OCI-LY1 (cell line): ENCODE results near the gene EXPH5.
"Not testable (repeated sequence)": the region's sequence is repeated elsewhere in the genome, so short reads cannot be mapped to it uniquely, and the experiment has no call there.

Experiments used
- H2AFZ ChIP-seq: fragments of 200-600 bp; sonication (generic), shearing (Covaris generic); 2 replicates; pipeline ENCODE4 v1.6.0; 2014; ENCODE audit warnings: antibody characterized with exemption, mild to moderate bottlenecking, low read length
- H3F3A ChIP-seq: fragments of 200-600 bp; sonication (generic), shearing (Covaris generic); 2 replicates; pipeline ENCODE4 v1.6.0; 2014; ENCODE audit warnings: mild to moderate bottlenecking, antibody characterized with exemption, low read length, moderate library complexity; ENCODE audit not compliant: insufficient read depth
- H3K27ac ChIP-seq: fragments of 200-600 bp; sonication (generic); 2 replicates; pipeline ENCODE4 v1.5.1; 2014; ENCODE audit warnings: low read length, mixed run types, mild to moderate bottlenecking, low read depth; ENCODE audit not compliant: poor library complexity, severe bottlenecking
- H3K27me3 ChIP-seq: fragments of 200-600 bp; sonication (generic); 2 replicates; pipeline ENCODE4 v1.6.0; 2014; ENCODE audit warnings: antibody characterized with exemption, mild to moderate bottlenecking, low read length, moderate library complexity; ENCODE audit not compliant: insufficient read depth
- H3K36me3 ChIP-seq: fragments of 200-600 bp; sonication (generic); 2 replicates; pipeline ENCODE4 v1.6.1; 2014; ENCODE audit warnings: mild to moderate bottlenecking, antibody characterized with exemption, low read length, moderate library complexity, mixed read lengths; ENCODE audit not compliant: insufficient read depth
- H3K4me1 ChIP-seq: fragments of 200-600 bp; sonication (generic); 2 replicates; pipeline ENCODE4 v1.5.1; 2014; ENCODE audit warnings: mild to moderate bottlenecking, low read length, moderate library complexity; ENCODE audit not compliant: insufficient read depth, severe bottlenecking
- H3K4me2 ChIP-seq: fragments of 200-600 bp; sonication (generic), shearing (Covaris generic); 2 replicates; pipeline ENCODE4 v1.6.1; 2014; ENCODE audit warnings: low read length
- H3K4me3 ChIP-seq: fragments of 200-600 bp; sonication (generic); 2 replicates; pipeline ENCODE4 v1.5.1; 2014; ENCODE audit warnings: low read length, low read depth, mild to moderate bottlenecking, mixed read lengths; ENCODE audit not compliant: poor library complexity, severe bottlenecking
- H3K79me2 ChIP-seq: fragments of 200-600 bp; shearing (Covaris generic); 2 replicates; pipeline ENCODE4 v1.6.1; 2016; ENCODE audit warnings: mixed run types, low read length, mixed read lengths; ENCODE audit not compliant: insufficient read depth
- H3K9ac ChIP-seq: fragments of 200-600 bp; sonication (generic), shearing (Covaris generic); 2 replicates; pipeline ENCODE4 v1.6.1; 2014; ENCODE audit warnings: mild to moderate bottlenecking, low read length, mixed read lengths
- H3K9me2 ChIP-seq: fragments of 200-600 bp; sonication (generic), shearing (Covaris generic); 2 replicates; pipeline ENCODE4 v1.6.1; 2014; ENCODE audit warnings: low read depth, mild to moderate bottlenecking, low read length, mixed read lengths
- H3K9me3 ChIP-seq: fragments of 200-600 bp; shearing (Covaris generic); 2 replicates; pipeline ENCODE4 v1.6.1; 2014; ENCODE audit warnings: low read length, mixed read lengths
- H4K20me1 ChIP-seq: fragments of 200-600 bp; sonication (generic), shearing (Covaris generic); 2 replicates; pipeline ENCODE4 v1.6.0; 2016; ENCODE audit warnings: mild to moderate bottlenecking, low read length; ENCODE audit not compliant: insufficient read depth
- EZH2 ChIP-seq: fragments of 200-600 bp; sonication (generic), shearing (Covaris generic); IDR thresholded peaks from 2 replicates; pipeline ENCODE4 v1.8.0; 2017; ENCODE audit warnings: borderline replicate concordance, mixed run types, mild to moderate bottlenecking, antibody characterized with exemption, low read length, moderate library complexity, mixed read lengths
- TF ChIP-seq, protein P1 (sequence below): fragments of 200-600 bp; sonication (generic), shearing (Covaris generic); IDR thresholded peaks from 2 replicates; pipeline ENCODE4 v1.5.1; 2017; ENCODE audit warnings: mild to moderate bottlenecking, antibody characterized with exemption, low read length, moderate library complexity, mixed read lengths

Gene EXPH5, protein sequence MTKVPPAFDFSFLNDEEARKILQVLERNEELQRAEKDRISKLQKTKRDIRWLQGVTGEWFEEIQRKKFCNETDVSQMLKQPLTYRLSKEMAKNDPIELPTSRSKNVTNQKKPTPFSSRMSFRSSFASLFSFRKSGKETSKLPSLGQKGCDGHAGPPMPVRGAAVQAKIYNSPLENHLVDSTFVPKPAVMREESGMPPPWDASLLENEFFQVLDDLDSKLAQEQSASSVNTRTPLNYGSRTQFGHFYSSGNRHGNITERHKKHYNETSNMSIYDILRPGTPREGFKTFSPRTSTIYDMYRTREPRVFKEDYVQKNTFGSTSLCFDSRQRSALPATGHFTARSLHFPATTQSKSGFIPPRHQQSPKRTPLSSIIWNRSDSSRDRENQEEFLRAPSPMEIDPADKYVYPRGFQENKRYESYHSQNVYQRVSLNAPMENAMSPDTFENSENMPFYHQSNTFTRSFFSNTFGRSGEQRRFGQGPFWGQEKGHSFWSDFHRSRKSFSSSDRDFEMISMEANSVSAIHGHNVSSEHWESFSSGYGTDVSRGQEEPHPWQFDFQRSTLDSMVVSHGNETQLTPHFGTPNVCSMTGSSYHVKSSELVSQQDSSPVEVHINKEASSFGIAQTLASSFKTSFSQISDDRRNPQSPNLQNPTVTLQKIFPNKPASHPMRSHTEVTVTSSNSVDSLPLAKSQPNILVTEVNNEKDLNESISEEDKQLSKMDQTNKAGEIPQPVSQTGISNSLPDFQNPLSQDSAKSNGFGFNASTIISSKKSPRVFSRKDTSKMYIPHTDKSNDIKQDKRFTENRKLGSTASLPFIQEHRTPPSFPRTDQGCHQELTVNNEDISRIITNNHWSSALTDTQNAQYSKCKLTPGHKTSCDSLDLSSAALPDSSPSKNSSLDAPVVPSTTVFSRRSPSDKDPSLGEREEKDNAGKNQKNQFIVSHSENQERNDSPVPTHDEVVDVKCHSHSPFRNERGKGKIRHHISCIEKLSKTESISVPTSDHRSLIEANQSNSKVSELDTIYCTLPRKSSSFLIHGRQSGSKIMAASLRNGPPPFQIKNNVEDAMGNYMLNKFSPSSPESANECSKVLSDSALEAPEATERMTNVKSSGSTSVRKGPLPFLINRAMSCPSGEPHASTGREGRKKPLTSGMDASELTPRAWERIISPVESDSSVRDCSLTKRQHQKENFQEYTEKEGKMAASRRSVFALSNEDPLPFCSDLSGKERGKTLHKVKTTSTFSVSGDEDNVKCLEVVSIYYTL (N-terminal part only)

DNA sequence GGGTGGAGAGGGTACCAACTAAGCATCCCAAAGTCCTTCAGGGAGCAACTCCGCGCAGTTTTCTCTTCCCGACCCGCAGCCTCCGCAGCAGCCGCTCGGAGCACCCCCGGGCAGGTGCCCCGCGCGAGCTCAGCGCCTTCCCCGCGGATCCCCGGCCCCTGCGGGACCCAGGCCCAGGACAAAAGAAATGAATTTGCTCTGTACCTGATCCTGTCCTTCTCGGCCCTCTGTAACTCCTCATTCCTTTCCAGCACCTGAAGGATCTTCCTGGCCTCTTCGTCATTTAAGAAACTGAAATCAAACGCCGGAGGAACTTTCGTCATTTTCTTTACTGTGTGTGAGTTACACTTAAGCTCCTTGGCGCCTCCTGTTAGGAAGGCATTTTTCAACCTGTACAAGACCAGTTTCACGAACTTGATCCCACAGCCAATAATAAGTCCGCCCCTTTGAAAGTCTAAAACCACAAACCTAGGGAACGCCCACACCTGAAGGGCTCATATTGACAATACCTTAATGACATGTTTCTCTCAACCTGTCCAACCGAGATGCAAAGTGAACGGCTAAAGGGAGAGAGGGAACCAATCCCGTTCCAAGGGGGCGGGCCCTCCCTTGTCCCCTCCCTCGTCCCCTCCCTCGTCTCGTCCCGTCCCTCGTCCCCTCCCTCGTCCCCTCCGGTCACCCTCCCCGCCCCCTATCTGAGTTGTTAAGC, at the start of gene EXPH5:
Gene EXPH5 (minus strand): TSS at position 555 of the 709 bp plus-strand sequence. CDS start 232 bp downstream, at position 323.
- Histone ChIP-seq H3K4me2 (peak within 1 kb of the TSS; percentile 89), H3K79me2 (no peaks in the 10 kb centered on the region), H3K9me2 (no peaks in the 10 kb centered on the region), H3F3A (no peaks in the 10 kb centered on the region), H3K36me3 (no peaks in the 10 kb centered on the region), H3K27ac (no peak within 1 kb of the TSS), H3K4me1 (peaks cover 8% of the 10 kb centered on the region), H3K9ac (peak within 1 kb of the TSS; percentile 49), H3K4me3 (peak within 1 kb of the TSS; percentile 70), H3K27me3 (peaks cover 12% of the 10 kb centered on the region), H4K20me1 (no peaks in the 10 kb centered on the region), H2AFZ (peak within 1 kb of the TSS; percentile 88), H3K9me3 (no peaks in the 10 kb centered on the region)
- TF ChIP-seq EZH2, result no peak
- TF ChIP-seq, protein P1, sequence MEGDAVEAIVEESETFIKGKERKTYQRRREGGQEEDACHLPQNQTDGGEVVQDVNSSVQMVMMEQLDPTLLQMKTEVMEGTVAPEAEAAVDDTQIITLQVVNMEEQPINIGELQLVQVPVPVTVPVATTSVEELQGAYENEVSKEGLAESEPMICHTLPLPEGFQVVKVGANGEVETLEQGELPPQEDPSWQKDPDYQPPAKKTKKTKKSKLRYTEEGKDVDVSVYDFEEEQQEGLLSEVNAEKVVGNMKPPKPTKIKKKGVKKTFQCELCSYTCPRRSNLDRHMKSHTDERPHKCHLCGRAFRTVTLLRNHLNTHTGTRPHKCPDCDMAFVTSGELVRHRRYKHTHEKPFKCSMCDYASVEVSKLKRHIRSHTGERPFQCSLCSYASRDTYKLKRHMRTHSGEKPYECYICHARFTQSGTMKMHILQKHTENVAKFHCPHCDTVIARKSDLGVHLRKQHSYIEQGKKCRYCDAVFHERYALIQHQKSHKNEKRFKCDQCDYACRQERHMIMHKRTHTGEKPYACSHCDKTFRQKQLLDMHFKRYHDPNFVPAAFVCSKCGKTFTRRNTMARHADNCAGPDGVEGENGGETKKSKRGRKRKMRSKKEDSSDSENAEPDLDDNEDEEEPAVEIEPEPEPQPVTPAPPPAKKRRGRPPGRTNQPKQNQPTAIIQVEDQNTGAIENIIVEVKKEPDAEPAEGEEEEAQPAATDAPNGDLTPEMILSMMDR, result no peak

DNA sequence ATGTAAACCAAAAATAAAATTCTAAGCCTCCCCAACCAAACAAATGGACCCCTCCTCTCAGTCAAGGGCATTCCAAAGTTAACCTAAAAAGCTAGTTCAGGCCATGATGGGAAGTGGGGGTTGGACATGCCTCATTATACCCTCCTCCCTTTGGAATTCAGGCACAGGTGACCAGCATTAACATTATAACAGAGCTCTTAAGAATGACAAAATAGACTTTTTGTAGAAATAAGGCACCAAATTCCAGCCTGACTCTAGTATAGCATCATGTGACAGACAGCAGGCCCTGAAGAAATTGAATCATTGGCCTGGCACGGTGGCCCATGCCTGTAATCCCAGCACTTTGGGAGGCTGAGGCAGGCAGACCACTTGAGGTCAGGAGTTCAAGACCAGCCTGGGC, 48.2 kb upstream of the EXPH5 start:
- not testable (repeated sequence) for H3K9ac ChIP-seq, H3K4me1 ChIP-seq, H3K79me2 ChIP-seq, H3K36me3 ChIP-seq, H3K4me2 ChIP-seq, H3F3A ChIP-seq, H2AFZ ChIP-seq, H3K27ac ChIP-seq, H3K4me3 ChIP-seq, H3K27me3 ChIP-seq, H3K9me3 ChIP-seq, H3K9me2 ChIP-seq, H4K20me1 ChIP-seq

DNA sequence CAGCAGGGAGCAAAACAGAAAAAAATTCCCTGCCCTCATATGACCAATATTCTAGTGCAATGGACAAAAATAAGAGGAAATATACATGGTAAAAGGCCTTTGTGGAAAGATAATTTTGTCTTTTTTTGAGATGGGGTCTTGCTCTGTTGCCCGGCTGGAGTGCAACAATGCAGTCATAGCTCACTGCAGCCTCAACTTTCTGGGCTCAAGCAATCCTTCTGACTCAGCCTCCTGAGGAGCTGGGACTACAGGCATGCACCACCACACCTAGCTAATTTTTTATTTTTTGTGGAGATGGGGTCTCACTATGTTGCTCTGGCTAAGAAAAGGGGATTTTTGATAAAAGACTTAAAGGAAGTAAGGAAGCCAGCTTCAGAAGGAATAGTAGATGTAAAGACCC, 45.6 kb upstream of the EXPH5 start:
- H3K79me2 ChIP-seq, result no peaks in the 10 kb centered on the region
- no peak overlapping the region for H2AFZ ChIP-seq
- TF ChIP-seq, protein P1, result no peak
- TF ChIP-seq EZH2, result no peak
- H3K27me3 ChIP-seq, result no peaks in the 10 kb centered on the region
- H3K4me3 ChIP-seq, result no peak overlapping the region
- H3K9me2 ChIP-seq, result no peaks in the 10 kb centered on the region
- H3K4me2 ChIP-seq, result no peak overlapping the region
- H4K20me1 ChIP-seq, result no peaks in the 10 kb centered on the region
- H3K9me3 ChIP-seq, result no peaks in the 10 kb centered on the region
- no peaks in the 10 kb centered on the region for H3F3A ChIP-seq
- H3K9ac ChIP-seq, result no peak overlapping the region
- no peak overlapping the region for H3K27ac ChIP-seq
- H3K4me1 ChIP-seq, result no peaks in the 10 kb centered on the region
- no peaks in the 10 kb centered on the region for H3K36me3 ChIP-seq
